Activated B cell treated with CpG ODN at 0.5 μM for 24 hours (primary cell): ENCODE measurements around the gene PLD3. TPM values are rescaled to one million over a fixed set of nuclear protein-coding genes. Genes with fewer than 3 reads are reported as not detected.
A peak's percentile ranks its signal among the peaks of the same experiment; 100 is the strongest.

Experiments
- ATAC-seq: fragments of 200-7000 bp; cut with Tn5 transposase; one replicate; pipeline ENCODE4 v1.10.0; 2021; ENCODE audit warnings: low read depth, mild to moderate bottlenecking, moderate library complexity
- CTCF ChIA-PET: fragments of 350-600 bp; sonication (Branson Sonifier 250); formaldehyde crosslinking; loops from one replicate; lab custom pipeline; 2021; ENCODE audit warnings: antibody characterized with exemption; lab: Charles Lee
- POLR2A ChIA-PET: fragments of 350-600 bp; sonication (Branson Sonifier 250); formaldehyde crosslinking; loops from one replicate; lab custom pipeline; 2021; ENCODE audit warnings: antibody characterized with exemption; lab: Charles Lee
- DNase-seq: peaks from one replicate; pipeline ENCODE4 v3.0.0; 2022
- H3K27ac Mint-ChIP-seq: one replicate; pipeline ENCODE4 v1.8.0; 2020; ENCODE audit warnings: mixed read lengths
- H3K27me3 Mint-ChIP-seq: one replicate; pipeline ENCODE4 v1.8.0; 2021; ENCODE audit warnings: mixed read lengths
- H3K36me3 Mint-ChIP-seq: one replicate; pipeline ENCODE4 v1.8.0; 2021; ENCODE audit warnings: low read depth, mixed read lengths
- H3K4me1 Mint-ChIP-seq: one replicate; pipeline ENCODE4 v1.8.0; 2021; ENCODE audit warnings: mixed read lengths
- H3K4me3 Mint-ChIP-seq: one replicate; pipeline ENCODE4 v1.8.0; 2020; ENCODE audit warnings: mild to moderate bottlenecking, mixed read lengths
- H3K9me3 Mint-ChIP-seq: one replicate; pipeline ENCODE4 v1.8.0; 2020; ENCODE audit warnings: mixed read lengths
- CTCF ChIP-seq: fragments of 200-600 bp; IDR thresholded peaks from one replicate; pipeline ENCODE4 v1.8.0; 2022; ENCODE audit warnings: antibody characterized with exemption, mild to moderate bottlenecking
- intact Hi-C: fragments of 100-400 bp; cut with micrococcal nuclease; formaldehyde crosslinking; loops from one replicate; pipeline ENCODE4 v1.15.1; 2024
- total RNA-seq: library from RNA; stranded (reverse); gene quantifications from 2 replicates; pipeline ENCODE4 v1.2.3, GENCODE V29; 2022

Gene PLD3
- total RNA-seq, 1 donor from 2014 or later: 37.8 TPM

GRCh38 chr19:40304306-40304705 is 44.2 kb upstream of the PLD3 start:
- Mint-ChIP-seq H3K27ac (no peak overlapping the region), H3K27me3 (no peaks in the 10 kb centered on the region), H3K4me3 (no peak overlapping the region), H3K36me3 (no peaks in the 10 kb centered on the region), H3K9me3 (no peaks in the 10 kb centered on the region), H3K4me1 (peaks cover 2% of the 10 kb centered on the region)
- DNase-seq (no peak), ATAC-seq (no peak)
- intact Hi-C loops: no loop called here
- ChIA-PET POLR2A (interaction anchor here (1.5 kb wide), 1 partner anchor 117 kb away, joined by 5 read pairs; no protein-coding TSS in a partner anchor), CTCF (interaction anchor here (0.9 to 2.1 kb wide), 9 partner anchors 10 to 312 kb away, joined by 3 to 21 read pairs (median 8); partner anchors contain the start of genes AKT2, BLVRB and SERTAD3)
- no peak for TF ChIP-seq CTCF

GRCh38 chr19:40305403-40305802 is 43.1 kb upstream of the PLD3 start:
- Mint-ChIP-seq H3K4me3 (no peak overlapping the region), H3K27me3 (no peaks in the 10 kb centered on the region), H3K27ac (no peak overlapping the region), H3K9me3 (no peaks in the 10 kb centered on the region), H3K36me3 (no peaks in the 10 kb centered on the region), H3K4me1 (peaks cover 2% of the 10 kb centered on the region)
- DNase-seq (peak; percentile 44), ATAC-seq (peak; percentile 69)
- TF ChIP-seq CTCF: no peak
- POLR2A ChIA-PET: interaction anchor here (0.6 to 1.5 kb wide), 8 partner anchors 8 to 295 kb away, joined by 3 to 5 read pairs (median 3); partner anchors contain the start of genes AKT2, BLVRB and SERTAD1
- CTCF ChIA-PET: interaction anchor here (0.6 to 2.1 kb wide), 39 partner anchors 8 to 514 kb away, joined by 3 to 25 read pairs (median 4); partner anchors contain the start of genes AKT2, BLVRB, PRX and SERTAD3
- intact Hi-C loops: loop anchor here (1.0 to 5.0 kb wide), 7 partner anchors 20 to 329 kb away; partner anchors contain the start of genes AKT2 and SERTAD3

GRCh38 chr19:40309666-40310065 is 38.8 kb upstream of the PLD3 start:
- no peak for ATAC-seq
- POLR2A ChIA-PET: interaction anchor here (0.5 kb wide), 1 partner anchor 422 kb away, joined by 3 read pairs; no protein-coding TSS in a partner anchor
- Mint-ChIP-seq H3K36me3 (no peaks in the 10 kb centered on the region), H3K4me3 (no peak overlapping the region), H3K27me3 (no peaks in the 10 kb centered on the region), H3K9me3 (no peaks in the 10 kb centered on the region), H3K27ac (no peak overlapping the region), H3K4me1 (peaks cover 2% of the 10 kb centered on the region)
- TF ChIP-seq CTCF: no peak
- intact Hi-C loops: loop anchor here (5.0 kb wide), 1 partner anchor 213 kb away; no protein-coding TSS in a partner anchor
- no peak for DNase-seq
- CTCF ChIA-PET: no interaction called here

GRCh38 chr19:40312533-40312932 is 36.0 kb upstream of the PLD3 start:
- ChIA-PET CTCF (no interaction called here), POLR2A (no interaction called here)
- intact Hi-C loops: no loop called here
- no peak for TF ChIP-seq CTCF
- Mint-ChIP-seq H3K4me3 (no peak overlapping the region), H3K27ac (no peak overlapping the region), H3K36me3 (peaks cover 6% of the 10 kb centered on the region), H3K4me1 (no peaks in the 10 kb centered on the region), H3K9me3 (no peaks in the 10 kb centered on the region), H3K27me3 (no peaks in the 10 kb centered on the region)
- no peak for ATAC-seq
- DNase-seq: no peak

GRCh38 chr19:40313229-40313983 is 35.1 kb upstream of the PLD3 start:
- intact Hi-C loops: no loop called here
- ChIA-PET POLR2A (no interaction called here), CTCF (interaction anchor here (1.9 kb wide), 1 partner anchor 8 kb away, joined by 8 read pairs; no protein-coding TSS in a partner anchor)
- ATAC-seq (no peak), DNase-seq (no peak)
- Mint-ChIP-seq H3K27me3 (no peaks in the 10 kb centered on the region), H3K9me3 (no peaks in the 10 kb centered on the region), H3K36me3 (peaks cover 10% of the 10 kb centered on the region), H3K27ac (no peak overlapping the region), H3K4me3 (no peak overlapping the region), H3K4me1 (no peaks in the 10 kb centered on the region)
- no peak for TF ChIP-seq CTCF
